HUES48 (cell line): ENCODE data around the gene ANKS1B.

Source experiments
- H3K27ac ChIP-seq: one replicate; pipeline ENCODE4 v1.7.0; 2013; ENCODE audit warnings: low read depth, low read length, inconsistent platforms
- H3K27me3 ChIP-seq: 2 replicates; pipeline ENCODE4 v1.6.1; 2013; ENCODE audit warnings: mild to moderate bottlenecking, low read length; ENCODE audit not compliant: control insufficient read depth, insufficient read depth
- H3K36me3 ChIP-seq: 2 replicates; pipeline ENCODE4 v1.6.1; 2013; ENCODE audit warnings: low read length; ENCODE audit not compliant: control insufficient read depth, insufficient read depth
- H3K4me1 ChIP-seq: 2 replicates; pipeline ENCODE4 v1.6.1; 2013; ENCODE audit warnings: mild to moderate bottlenecking, low read length; ENCODE audit not compliant: control insufficient read depth, insufficient read depth
- H3K4me3 ChIP-seq: 2 replicates; pipeline ENCODE4 v1.5.1; 2013; ENCODE audit warnings: mild to moderate bottlenecking, low read depth, low read length
- H3K9ac ChIP-seq: 2 replicates; pipeline ENCODE4 v1.6.1; 2013; ENCODE audit warnings: mild to moderate bottlenecking, low read depth, low read length, moderate library complexity
- H3K9me3 ChIP-seq: 2 replicates; pipeline ENCODE4 v1.6.1; 2013; ENCODE audit warnings: low read length; ENCODE audit not compliant: control insufficient read depth, insufficient read depth

The ANKS1B gene

DNA sequence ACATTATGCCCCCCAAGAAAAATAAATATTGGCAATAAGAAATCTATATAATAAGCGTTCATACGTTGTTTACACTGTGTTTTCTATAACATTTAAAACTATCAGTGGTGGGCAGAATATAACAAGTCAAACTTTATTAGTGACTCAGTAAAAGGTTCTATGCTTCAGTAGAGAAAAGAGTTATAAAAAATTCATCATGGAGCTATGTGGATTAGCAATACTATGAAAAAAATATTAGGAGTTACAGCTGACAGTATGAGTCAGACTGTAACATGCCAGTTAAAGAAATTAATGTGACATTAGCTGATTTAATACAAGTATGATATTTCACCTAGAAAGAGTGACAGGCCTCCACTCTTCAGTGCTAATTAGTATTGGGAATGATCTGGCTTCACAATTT lies 462.3 kb downstream of the ANKS1B start:
- Histone ChIP-seq H3K27ac (no peak overlapping the region), H3K36me3 (no peaks in the 10 kb centered on the region), H3K4me3 (no peak overlapping the region), H3K9ac (no peak overlapping the region), H3K9me3 (no peaks in the 10 kb centered on the region), H3K4me1 (no peaks in the 10 kb centered on the region), H3K27me3 (no peaks in the 10 kb centered on the region)

- no peaks in the 10 kb centered on the region for H3K36me3 ChIP-seq
- no peaks in the 10 kb centered on the region for H3K27me3 ChIP-seq
- no peak overlapping the region for H3K4me3 ChIP-seq
- no peaks in the 10 kb centered on the region for H3K4me1 ChIP-seq
- no peak overlapping the region for H3K9ac ChIP-seq
- no peaks in the 10 kb centered on the region for H3K9me3 ChIP-seq
- H3K27ac ChIP-seq, result no peak overlapping the region
Observed at GRCh38 chr12:99521664-99522063, 463.1 kb downstream of the ANKS1B start.

GRCh38 chr12:99513066-99513465 lies 471.7 kb downstream of the ANKS1B start:
- no peak overlapping the region for H3K27ac ChIP-seq
- H3K27me3 ChIP-seq, result no peaks in the 10 kb centered on the region
- no peaks in the 10 kb centered on the region for H3K4me1 ChIP-seq
- no peaks in the 10 kb centered on the region for H3K36me3 ChIP-seq
- H3K9ac ChIP-seq, result no peak overlapping the region
- no peak overlapping the region for H3K4me3 ChIP-seq
- H3K9me3 ChIP-seq, result no peaks in the 10 kb centered on the region

GRCh38 chr12:99505805-99506204 lies 478.9 kb downstream of the ANKS1B start:
- Histone ChIP-seq H3K36me3 (no peaks in the 10 kb centered on the region), H3K4me3 (no peak overlapping the region), H3K27me3 (no peaks in the 10 kb centered on the region), H3K9ac (no peak overlapping the region), H3K9me3 (no peaks in the 10 kb centered on the region), H3K27ac (no peak overlapping the region), H3K4me1 (no peaks in the 10 kb centered on the region)

DNA sequence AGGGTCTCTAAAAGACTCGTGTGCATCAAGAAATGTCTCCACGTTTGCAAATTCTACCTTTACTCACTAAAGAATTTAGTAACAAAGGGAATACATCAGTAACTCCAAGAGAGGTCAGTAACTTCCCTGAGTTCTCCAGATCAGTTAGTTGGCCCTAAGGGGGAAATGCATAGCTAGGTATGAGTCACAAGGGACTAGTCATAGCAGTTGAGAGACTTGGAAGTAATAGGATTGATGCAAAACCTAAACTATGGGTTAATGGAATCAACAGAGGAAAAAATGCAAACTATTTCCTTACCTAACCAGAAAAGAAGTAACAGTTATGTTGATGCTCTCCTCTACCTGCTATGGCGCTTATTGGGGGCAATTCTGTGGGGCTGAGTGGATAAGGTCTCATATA lies 486.0 kb downstream of the ANKS1B start:
- H3K4me1 ChIP-seq, result peaks cover 6% of the 10 kb centered on the region; the same call in 1 of the 2 replicates
- peak overlapping the region; percentile 33 for H3K27ac ChIP-seq
- no peak overlapping the region for H3K9ac ChIP-seq
- no peaks in the 10 kb centered on the region for H3K36me3 ChIP-seq
- no peaks in the 10 kb centered on the region for H3K9me3 ChIP-seq
- H3K4me3 ChIP-seq, result no peak overlapping the region
- H3K27me3 ChIP-seq, result no peaks in the 10 kb centered on the region

DNA sequence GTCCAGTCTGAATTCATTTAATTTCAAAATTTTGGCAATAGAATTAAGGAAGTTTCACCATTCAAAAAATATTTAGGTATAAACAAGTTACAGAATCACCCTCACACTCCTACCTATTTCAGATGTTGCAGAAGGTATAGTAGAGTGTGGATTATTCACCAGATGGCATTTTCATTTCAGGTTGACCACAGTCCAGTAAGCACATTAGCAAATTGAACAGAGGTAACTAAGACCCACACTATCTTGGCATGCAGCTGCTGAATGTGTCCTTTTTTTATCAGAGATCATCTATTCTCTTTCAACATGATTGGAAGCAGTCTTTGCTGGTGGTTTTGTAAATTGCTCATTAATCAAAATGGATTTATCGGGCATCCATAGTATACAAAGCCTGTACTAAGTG lies 488.9 kb downstream of the ANKS1B start:
- H3K9ac ChIP-seq, result no peak overlapping the region
- no peak overlapping the region for H3K4me3 ChIP-seq
- H3K27ac ChIP-seq, result no peak overlapping the region
- H3K4me1 ChIP-seq, result peaks cover 6% of the 10 kb centered on the region; the same call in 1 of the 2 replicates
- no peaks in the 10 kb centered on the region for H3K27me3 ChIP-seq
- H3K36me3 ChIP-seq, result no peaks in the 10 kb centered on the region
- no peaks in the 10 kb centered on the region for H3K9me3 ChIP-seq

DNA sequence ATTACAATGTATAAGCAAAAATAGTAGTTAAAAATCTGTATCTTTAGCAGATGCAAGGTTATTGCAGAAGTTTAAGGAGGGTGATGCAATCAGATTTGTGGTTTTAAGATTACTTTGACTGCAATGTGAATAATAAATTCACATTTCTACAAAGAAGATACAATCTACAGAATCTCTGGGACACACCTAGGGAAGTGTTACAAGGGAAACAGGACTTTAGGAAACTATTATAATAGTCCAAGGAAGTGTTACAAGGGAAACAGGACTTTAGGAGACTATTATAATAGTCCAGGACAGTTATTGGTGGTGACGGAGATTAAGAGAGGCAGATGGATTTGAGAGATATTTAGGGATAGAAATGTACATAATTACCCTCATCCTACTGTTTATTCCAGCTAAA lies 491.5 kb downstream of the ANKS1B start:
- Histone ChIP-seq H3K4me3 (no peak overlapping the region), H3K9me3 (no peaks in the 10 kb centered on the region), H3K4me1 (peaks cover 1% of the 10 kb centered on the region; the same call in 1 of the 2 replicates), H3K27ac (no peak overlapping the region), H3K27me3 (no peaks in the 10 kb centered on the region), H3K36me3 (no peaks in the 10 kb centered on the region), H3K9ac (no peak overlapping the region)

- H3K9ac ChIP-seq, result no peak overlapping the region
- no peak overlapping the region for H3K4me3 ChIP-seq
- H3K36me3 ChIP-seq, result no peaks in the 10 kb centered on the region
- H3K4me1 ChIP-seq, result no peaks in the 10 kb centered on the region
- no peaks in the 10 kb centered on the region for H3K27me3 ChIP-seq
- no peak overlapping the region for H3K27ac ChIP-seq
- H3K9me3 ChIP-seq, result no peaks in the 10 kb centered on the region
Observed at GRCh38 chr12:99486277-99486676, 498.5 kb downstream of the ANKS1B start.

GRCh38 chr12:99479149-99479548 lies 505.6 kb downstream of the ANKS1B start:
- Histone ChIP-seq H3K9ac (no peak overlapping the region), H3K36me3 (no peaks in the 10 kb centered on the region), H3K4me1 (0 out of 2 replicates have a peak, but pooled peaks cover 4% of the 10 kb centered on the region), H3K4me3 (no peak overlapping the region), H3K27ac (no peak overlapping the region), H3K27me3 (no peaks in the 10 kb centered on the region), H3K9me3 (no peaks in the 10 kb centered on the region)

- H3K27me3 ChIP-seq, result no peaks in the 10 kb centered on the region
- H3K4me3 ChIP-seq, result no peak overlapping the region
Observed at GRCh38 chr12:99476956-99477355, 507.8 kb downstream of the ANKS1B start.

DNA sequence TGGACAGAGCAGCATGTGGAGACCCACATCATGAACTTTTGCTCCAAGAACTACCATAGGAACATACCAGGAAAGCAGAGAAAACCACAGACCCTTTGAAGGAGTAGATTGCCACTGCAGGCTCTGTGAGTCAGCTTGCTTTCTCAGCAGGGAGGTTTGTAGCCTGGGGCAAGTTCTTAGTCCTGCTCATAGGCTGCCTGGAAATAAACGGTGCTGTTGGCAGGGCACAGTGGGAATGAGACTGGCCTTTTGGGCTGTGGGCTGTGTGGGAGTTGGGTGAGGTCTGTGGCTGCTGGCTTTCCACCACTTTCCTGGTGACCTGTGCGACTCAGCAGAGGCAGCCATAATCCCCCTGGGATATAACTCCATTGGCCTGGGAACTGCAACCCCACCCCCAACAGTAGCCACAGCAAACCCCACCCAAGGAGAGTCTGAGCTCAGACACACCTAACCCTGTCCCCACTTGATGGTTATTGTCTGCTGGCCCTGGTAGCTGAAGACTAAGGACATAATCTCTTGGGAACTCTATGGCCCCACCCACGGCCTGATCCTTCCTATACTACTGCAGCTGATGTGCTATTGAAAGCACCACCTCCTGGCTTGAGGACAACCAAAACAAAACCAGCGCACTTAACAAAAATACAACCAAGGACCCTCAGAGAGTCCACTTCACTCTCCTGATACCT lies 529.2 kb downstream of the ANKS1B start:
- Histone ChIP-seq H3K27ac (no peak overlapping the region), H3K36me3 (no peaks in the 10 kb centered on the region), H3K9me3 (no peaks in the 10 kb centered on the region), H3K27me3 (no peaks in the 10 kb centered on the region), H3K9ac (no peak overlapping the region), H3K4me3 (no peak overlapping the region), H3K4me1 (peaks cover 15% of the 10 kb centered on the region)

More at GRCh38 chr12:99476956-99477355, 507.8 kb downstream of the ANKS1B start:
- H3K9ac ChIP-seq, result no peak overlapping the region
- no peak overlapping the region for H3K27ac ChIP-seq
- H3K4me1 ChIP-seq, result 0 out of 2 replicates have a peak, but pooled peaks cover 4% of the 10 kb centered on the region
- no peaks in the 10 kb centered on the region for H3K9me3 ChIP-seq
- H3K36me3 ChIP-seq, result no peaks in the 10 kb centered on the region
